OCI-LY7 (cell line): ENCODE data around the gene NEDD8. TPM values are rescaled to one million over a fixed set of nuclear protein-coding genes. Genes with fewer than 3 reads are reported as not detected.

Experiments
- BruUV-seq: library from RNA; stranded (reverse); fragments of 400-500 nt; replicated peaks from 2 replicates; lab custom pipeline; 2021; lab: Mats Ljungman, UMichigan
- CTCF ChIA-PET: fragments of 300-600 bp; sonication (Branson Sonifier 250); formaldehyde crosslinking; loops from one replicate; lab custom pipeline; 2022; ENCODE audit warnings: antibody characterized with exemption; ENCODE audit not compliant: unreplicated experiment; lab: Charles Lee
- POLR2A ChIA-PET: fragments of 300-600 bp; sonication (Branson Sonifier 250); formaldehyde crosslinking; loops from one replicate; lab custom pipeline; 2022; ENCODE audit warnings: antibody characterized with exemption; lab: Charles Lee
- DNase-seq: peaks from one replicate; pipeline ENCODE4 v3.0.0-alpha.2; 2015; ENCODE audit warnings: low spot score
- H2AFZ ChIP-seq: fragments of 200-600 bp; sonication (generic), shearing (Covaris generic); 2 replicates; pipeline ENCODE4 v1.6.1; 2014; ENCODE audit warnings: mild to moderate bottlenecking, antibody characterized with exemption, low read length, moderate library complexity
- H3K27ac ChIP-seq: fragments of 200-600 bp; sonication (generic); 2 replicates; pipeline ENCODE4 v1.5.1; 2014; ENCODE audit warnings: mixed run types, low read depth, mild to moderate bottlenecking, moderate library complexity, low read length, inconsistent platforms; ENCODE audit not compliant: poor library complexity, severe bottlenecking
- H3K36me3 ChIP-seq: fragments of 200-600 bp; sonication (generic); 2 replicates; pipeline ENCODE4 v1.6.1; 2014; ENCODE audit warnings: mild to moderate bottlenecking, antibody characterized with exemption, low read length, moderate library complexity, mixed read lengths; ENCODE audit not compliant: insufficient read depth
- H3K4me1 ChIP-seq: fragments of 200-600 bp; sonication (generic); 2 replicates; pipeline ENCODE4 v1.5.1; 2014; ENCODE audit warnings: mild to moderate bottlenecking, low read length; ENCODE audit not compliant: insufficient read depth, poor library complexity, severe bottlenecking
- H3K4me2 ChIP-seq: fragments of 200-600 bp; sonication (generic); 2 replicates; pipeline ENCODE4 v1.6.1; 2014; ENCODE audit warnings: mild to moderate bottlenecking, low read length
- H3K4me3 ChIP-seq: fragments of 200-600 bp; sonication (generic); 2 replicates; pipeline ENCODE4 v1.5.1; 2014; ENCODE audit warnings: mild to moderate bottlenecking, low read depth, low read length; ENCODE audit not compliant: poor library complexity, severe bottlenecking
- H3K79me2 ChIP-seq: fragments of 200-600 bp; sonication (generic); 2 replicates; pipeline ENCODE4 v1.6.1; 2016; ENCODE audit warnings: low read depth, mild to moderate bottlenecking, low read length, moderate library complexity, mixed read lengths; ENCODE audit not compliant: insufficient read depth
- H3K9me2 ChIP-seq: fragments of 200-600 bp; sonication (generic); 2 replicates; pipeline ENCODE4 v1.6.1; 2016; ENCODE audit warnings: mild to moderate bottlenecking, low read length, mixed read lengths; ENCODE audit not compliant: insufficient read depth
- H3K9me3 ChIP-seq: fragments of 200-600 bp; sonication (generic); 2 replicates; pipeline ENCODE4 v1.6.1; 2014; ENCODE audit warnings: mild to moderate bottlenecking, mixed run types, low read length, mixed read lengths
- H4K20me1 ChIP-seq: fragments of 200-600 bp; sonication (generic); 2 replicates; pipeline ENCODE4 v1.6.1; 2014; ENCODE audit warnings: mild to moderate bottlenecking, antibody characterized with exemption, low read length, moderate library complexity, mixed read lengths; ENCODE audit not compliant: insufficient read depth
- CTCF ChIP-seq: fragments of 200-600 bp; sonication (generic); conservative IDR thresholded peaks from 2 replicates; pipeline ENCODE4 v1.5.1; 2014; ENCODE audit warnings: mild to moderate bottlenecking, antibody characterized with exemption, low read length, moderate library complexity, mixed read lengths
- EZH2phosphoT487 ChIP-seq: fragments of 200-600 bp; sonication (generic); IDR thresholded peaks from 2 replicates; pipeline ENCODE4 v1.6.1; 2018; ENCODE audit warnings: low read depth, borderline replicate concordance, mild to moderate bottlenecking, mixed run types, antibody characterized with exemption, low read length, moderate library complexity, mixed read lengths
- intact Hi-C: fragments of 100-400 bp; cut with micrococcal nuclease; formaldehyde crosslinking; loops from one replicate; pipeline ENCODE4 v1.10.0; 2022; ENCODE audit not compliant: unreplicated experiment
- total RNA-seq, 2 experiments: library from RNA; depleted of rRNA in 1 of 2; stranded (reverse); fragments of >200 nt in 1 of 2; shearing (Covaris generic) in 1 of 2; gene quantifications; 2 replicates each; pipeline ENCODE4 v1.2.3, GENCODE V29; 2014 to 2022

NEDD8 gene
- total RNA-seq, 2 experiments from 2014 or later, result 167 to 174 TPM

GRCh38 chr14:24233538-24233866 lies 1.3 kb upstream of the NEDD8 start:
- POLR2A ChIA-PET, result interaction anchor here (0.6 to 1.5 kb wide), 3 partner anchors 9 to 41 kb away, joined by 4 to 8 read pairs (median 4); partner anchors contain the start of genes CHMP4A and TINF2
- no peaks in the 10 kb centered on the region for H3K9me3 ChIP-seq
- peaks cover 50% of the 10 kb centered on the region for H3K36me3 ChIP-seq
- peak overlapping the region; percentile 87 for H3K4me2 ChIP-seq
- H3K79me2 ChIP-seq, result peaks cover 39% of the 10 kb centered on the region
- no peak for TF ChIP-seq CTCF
- no peak for TF ChIP-seq EZH2phosphoT487
- no peak for DNase-seq
- H3K4me1 ChIP-seq, result peaks cover 30% of the 10 kb centered on the region
- no peaks in the 10 kb centered on the region for H4K20me1 ChIP-seq
- H3K4me3 ChIP-seq, result peak overlapping the region; percentile 84
- no TSS peak for BruUV-seq
- CTCF ChIA-PET, result no interaction called here
- H3K27ac ChIP-seq, result peak overlapping the region; percentile 74
- H3K9me2 ChIP-seq, result no peaks in the 10 kb centered on the region
- no peak overlapping the region for H2AFZ ChIP-seq
- intact Hi-C loops, result no loop called here

DNA sequence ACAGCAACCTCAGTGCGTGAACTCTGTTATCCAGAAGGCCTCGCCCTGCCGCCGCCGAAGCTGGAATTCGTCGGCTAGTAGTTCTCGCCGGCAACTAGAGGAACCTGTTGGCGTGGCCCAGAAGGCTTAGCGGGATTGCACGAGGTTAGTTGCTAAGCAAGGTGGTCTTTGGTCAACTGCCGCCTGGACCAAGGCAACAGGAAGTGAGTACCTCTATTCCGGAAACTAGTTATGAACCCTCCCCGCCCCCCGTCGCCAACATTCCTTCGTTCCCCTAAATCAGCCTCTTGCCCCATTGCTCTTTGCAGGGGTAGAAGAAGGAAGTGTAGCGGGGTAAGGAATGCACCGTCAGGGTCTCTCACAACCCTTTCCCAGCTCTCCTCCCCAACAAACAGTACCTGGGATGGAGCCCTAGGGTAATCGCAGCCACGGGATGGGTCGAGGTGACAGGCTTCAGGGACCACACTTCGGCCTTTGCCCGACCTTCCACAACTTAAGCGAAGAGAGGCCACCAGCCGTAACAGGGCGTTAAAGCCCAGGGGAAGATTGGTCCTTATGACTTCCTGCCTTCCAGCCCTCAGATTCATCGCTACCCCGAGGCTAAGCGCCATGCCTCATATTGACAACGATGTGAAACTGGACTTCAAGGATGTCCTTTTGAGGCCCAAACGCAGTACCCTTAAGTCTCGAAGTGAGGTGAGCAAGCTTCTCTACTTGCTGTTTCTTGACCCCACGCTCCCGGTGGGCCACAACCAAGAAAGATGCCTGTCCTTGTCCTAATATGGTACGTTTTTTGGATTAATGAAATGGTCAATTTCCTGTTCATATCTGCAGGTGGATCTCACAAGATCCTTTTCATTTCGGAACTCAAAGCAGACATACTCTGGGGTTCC lies 724 bp upstream of the NEDD8 start, which contains the start of gene GMPR2:
Gene GMPR2, plus strand, starts transcription at position 285 of the 893 bp plus-strand sequence. Its CDS starts 325 bp downstream, at position 610.
- ChIA-PET POLR2A (interaction anchor here (0.5 to 1.5 kb wide), 4 partner anchors 9 to 116 kb away, joined by 4 to 8 read pairs (median 4); partner anchors contain the start of genes CHMP4A and TINF2), CTCF (interaction anchor here (0.7 kb wide), 1 partner anchor 60 kb away, joined by 3 read pairs; no protein-coding TSS in a partner anchor)
- TSS peak; percentile 76 for BruUV-seq
- H3K4me2 ChIP-seq, result peak within 1 kb of the TSS; percentile 87
- intact Hi-C loops, result loop anchor here (1.0 kb wide), 1 partner anchor 20 kb away; the partner anchor contains the start of gene CHMP4A
- H3K4me3 ChIP-seq, result peak within 1 kb of the TSS; percentile 84
- H3K27ac ChIP-seq, result peak within 1 kb of the TSS; percentile 74
- TF ChIP-seq CTCF (no peak), EZH2phosphoT487 (no peak)
- no peaks in the 10 kb centered on the region for H3K9me2 ChIP-seq
- H2AFZ ChIP-seq, result peak within 1 kb of the TSS; percentile 94
- H3K79me2 ChIP-seq, result peaks cover 42% of the 10 kb centered on the region
- DNase-seq, result peak; percentile 23
- no peaks in the 10 kb centered on the region for H3K9me3 ChIP-seq
- H4K20me1 ChIP-seq, result no peaks in the 10 kb centered on the region
- peaks cover 30% of the 10 kb centered on the region for H3K4me1 ChIP-seq
- H3K36me3 ChIP-seq, result peaks cover 50% of the 10 kb centered on the region
